GM12878 (cell line): Measurements from ENCODE around the gene LMAN2.

Source experiments
- EZH2 ChIP-seq: IDR thresholded peaks from 2 replicates; pipeline ENCODE4 v1.6.1; 2012; ENCODE audit warnings: low read depth, mild to moderate bottlenecking, control low read depth, inconsistent platforms, low read length, borderline replicate concordance; ENCODE audit not compliant: control insufficient read depth
- FOS ChIP-seq: IDR thresholded peaks from 3 replicates; pipeline ENCODE4 v1.6.1; 2011; ENCODE audit warnings: borderline replicate concordance; ENCODE audit not compliant: insufficient read length; ENCODE audit errors: extremely low read depth
- NFIC ChIP-seq: IDR thresholded peaks from 2 replicates; pipeline ENCODE4 v1.6.1; 2012; ENCODE audit warnings: low read depth, mild to moderate bottlenecking, inconsistent platforms, low read length, moderate library complexity
- POLR2A ChIP-seq: IDR thresholded peaks from 2 replicates; pipeline ENCODE4 v1.6.1; 2011; ENCODE audit warnings: low read depth, mild to moderate bottlenecking, low read length
- REST ChIP-seq: IDR thresholded peaks from 2 replicates; pipeline ENCODE4 v1.6.1; 2012; ENCODE audit warnings: mild to moderate bottlenecking, low read depth, low read length
- SUZ12 ChIP-seq: fragments of 200-600 bp; sonication (generic); IDR thresholded peaks from one replicate; pipeline ENCODE4 v1.6.1; 2018; ENCODE audit warnings: antibody characterized with exemption, mild to moderate bottlenecking; ENCODE audit not compliant: unreplicated experiment
- ZBTB11 ChIP-seq: fragments of 450-650 bp; formaldehyde crosslinking; IDR thresholded peaks from 2 replicates; pipeline ENCODE4 v1.5.0; 2022; ENCODE audit warnings: mild to moderate bottlenecking, missing genetic modification characterization

GRCh38 chr5:177334781-177335700 lies 16.4 kb downstream of the LMAN2 start:
- TF ChIP-seq ZBTB11 (no peak), POLR2A (no peak), EZH2 (no peak), SUZ12 (no peak), NFIC (no peak), FOS (no peak), REST (no peak)
